PC-9 (cell line): ENCODE measurements around the gene SBF2.

Experiments
- EZH2 ChIP-seq: fragments of 200-600 bp; sonication (generic); IDR thresholded peaks from 2 replicates; pipeline ENCODE4 v1.8.0; 2017; ENCODE audit warnings: antibody characterized with exemption, low read depth
- TF ChIP-seq, protein P1 (sequence below): fragments of 200-600 bp; sonication (generic); conservative IDR thresholded peaks from 2 replicates; pipeline ENCODE4 v1.6.1; 2017; ENCODE audit warnings: mixed run types, antibody characterized with exemption, mild to moderate bottlenecking, moderate library complexity

DNA sequence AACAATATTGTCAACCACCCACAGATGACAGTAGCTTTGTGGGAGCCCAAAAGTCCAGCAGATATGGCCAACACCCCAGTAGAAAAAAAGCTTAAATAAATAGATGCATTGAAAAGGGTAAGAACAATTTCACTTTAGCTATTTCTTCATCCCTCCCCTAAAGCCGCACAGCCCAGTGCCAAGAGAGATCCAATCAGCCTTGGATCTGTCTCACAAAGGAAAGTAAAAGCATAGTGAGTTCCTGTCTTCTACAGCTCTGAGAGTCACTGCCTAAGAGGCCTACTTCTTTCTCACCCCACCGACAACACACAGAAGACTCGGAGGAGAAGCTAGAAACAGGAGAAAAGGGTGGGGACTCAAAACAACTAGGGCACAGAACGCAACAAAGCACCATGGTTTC, 196.4 kb downstream of the SBF2 start:
- TF ChIP-seq, protein P1, sequence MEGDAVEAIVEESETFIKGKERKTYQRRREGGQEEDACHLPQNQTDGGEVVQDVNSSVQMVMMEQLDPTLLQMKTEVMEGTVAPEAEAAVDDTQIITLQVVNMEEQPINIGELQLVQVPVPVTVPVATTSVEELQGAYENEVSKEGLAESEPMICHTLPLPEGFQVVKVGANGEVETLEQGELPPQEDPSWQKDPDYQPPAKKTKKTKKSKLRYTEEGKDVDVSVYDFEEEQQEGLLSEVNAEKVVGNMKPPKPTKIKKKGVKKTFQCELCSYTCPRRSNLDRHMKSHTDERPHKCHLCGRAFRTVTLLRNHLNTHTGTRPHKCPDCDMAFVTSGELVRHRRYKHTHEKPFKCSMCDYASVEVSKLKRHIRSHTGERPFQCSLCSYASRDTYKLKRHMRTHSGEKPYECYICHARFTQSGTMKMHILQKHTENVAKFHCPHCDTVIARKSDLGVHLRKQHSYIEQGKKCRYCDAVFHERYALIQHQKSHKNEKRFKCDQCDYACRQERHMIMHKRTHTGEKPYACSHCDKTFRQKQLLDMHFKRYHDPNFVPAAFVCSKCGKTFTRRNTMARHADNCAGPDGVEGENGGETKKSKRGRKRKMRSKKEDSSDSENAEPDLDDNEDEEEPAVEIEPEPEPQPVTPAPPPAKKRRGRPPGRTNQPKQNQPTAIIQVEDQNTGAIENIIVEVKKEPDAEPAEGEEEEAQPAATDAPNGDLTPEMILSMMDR: no peak
- no peak for TF ChIP-seq EZH2
